Measurements from ENCODE around the gene VAPA.

Gene VAPA

DNA sequence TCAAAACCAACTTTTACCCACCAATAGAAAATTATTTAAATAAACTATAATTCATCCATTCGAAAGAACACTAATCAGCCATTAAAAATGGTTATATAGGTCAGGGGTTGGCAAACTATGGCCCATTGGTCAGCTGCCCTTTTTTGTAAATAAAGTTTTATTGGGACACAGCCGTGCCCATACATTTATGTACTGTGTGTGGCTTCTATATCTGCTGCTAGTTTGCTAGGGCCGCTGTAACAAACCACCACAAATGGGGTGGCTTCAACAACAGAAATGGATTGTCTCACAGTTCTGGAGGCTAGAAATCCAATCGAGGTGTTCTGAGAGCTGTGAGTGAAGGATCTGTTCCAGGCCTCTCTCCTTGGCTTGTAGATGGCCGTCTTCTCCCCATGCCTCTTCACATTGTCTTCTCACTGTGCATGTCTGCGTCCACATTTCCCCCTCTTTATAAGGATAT lies 35.0 kb upstream of the VAPA start:
- no peaks in the 10 kb centered on the region for H3K27me3 ChIP-seq (ENCODE audit: insufficient read depth, poor library complexity, severe bottlenecking)
- no peak overlapping the region for H3K27ac ChIP-seq (replicated peaks)
- H3K4me3 ChIP-seq (replicated peaks; ENCODE audit: insufficient read depth, low read length), result no peak overlapping the region
- no peak for DNase-seq (ENCODE audit: low read depth in 1 of 2, low spot score in 1 of 2)
- TF ChIP-seq POLR2AphosphoS5 (IDR thresholded peaks at IDR 0.05; ENCODE audit: low read depth), result no peak
- no peak for TF ChIP-seq SPI1 (IDR thresholded peaks at IDR 0.05; ENCODE audit: borderline replicate concordance, low read depth)
- no peak for TF ChIP-seq GABPA (IDR thresholded peaks at IDR 0.05; ENCODE audit: low read depth)
- TF ChIP-seq, protein P1, sequence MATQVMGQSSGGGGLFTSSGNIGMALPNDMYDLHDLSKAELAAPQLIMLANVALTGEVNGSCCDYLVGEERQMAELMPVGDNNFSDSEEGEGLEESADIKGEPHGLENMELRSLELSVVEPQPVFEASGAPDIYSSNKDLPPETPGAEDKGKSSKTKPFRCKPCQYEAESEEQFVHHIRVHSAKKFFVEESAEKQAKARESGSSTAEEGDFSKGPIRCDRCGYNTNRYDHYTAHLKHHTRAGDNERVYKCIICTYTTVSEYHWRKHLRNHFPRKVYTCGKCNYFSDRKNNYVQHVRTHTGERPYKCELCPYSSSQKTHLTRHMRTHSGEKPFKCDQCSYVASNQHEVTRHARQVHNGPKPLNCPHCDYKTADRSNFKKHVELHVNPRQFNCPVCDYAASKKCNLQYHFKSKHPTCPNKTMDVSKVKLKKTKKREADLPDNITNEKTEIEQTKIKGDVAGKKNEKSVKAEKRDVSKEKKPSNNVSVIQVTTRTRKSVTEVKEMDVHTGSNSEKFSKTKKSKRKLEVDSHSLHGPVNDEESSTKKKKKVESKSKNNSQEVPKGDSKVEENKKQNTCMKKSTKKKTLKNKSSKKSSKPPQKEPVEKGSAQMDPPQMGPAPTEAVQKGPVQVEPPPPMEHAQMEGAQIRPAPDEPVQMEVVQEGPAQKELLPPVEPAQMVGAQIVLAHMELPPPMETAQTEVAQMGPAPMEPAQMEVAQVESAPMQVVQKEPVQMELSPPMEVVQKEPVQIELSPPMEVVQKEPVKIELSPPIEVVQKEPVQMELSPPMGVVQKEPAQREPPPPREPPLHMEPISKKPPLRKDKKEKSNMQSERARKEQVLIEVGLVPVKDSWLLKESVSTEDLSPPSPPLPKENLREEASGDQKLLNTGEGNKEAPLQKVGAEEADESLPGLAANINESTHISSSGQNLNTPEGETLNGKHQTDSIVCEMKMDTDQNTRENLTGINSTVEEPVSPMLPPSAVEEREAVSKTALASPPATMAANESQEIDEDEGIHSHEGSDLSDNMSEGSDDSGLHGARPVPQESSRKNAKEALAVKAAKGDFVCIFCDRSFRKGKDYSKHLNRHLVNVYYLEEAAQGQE (IDR thresholded peaks at IDR 0.05; ENCODE audit: insufficient replicate concordance, low read depth), result no peak
- TF ChIP-seq, protein P2, sequence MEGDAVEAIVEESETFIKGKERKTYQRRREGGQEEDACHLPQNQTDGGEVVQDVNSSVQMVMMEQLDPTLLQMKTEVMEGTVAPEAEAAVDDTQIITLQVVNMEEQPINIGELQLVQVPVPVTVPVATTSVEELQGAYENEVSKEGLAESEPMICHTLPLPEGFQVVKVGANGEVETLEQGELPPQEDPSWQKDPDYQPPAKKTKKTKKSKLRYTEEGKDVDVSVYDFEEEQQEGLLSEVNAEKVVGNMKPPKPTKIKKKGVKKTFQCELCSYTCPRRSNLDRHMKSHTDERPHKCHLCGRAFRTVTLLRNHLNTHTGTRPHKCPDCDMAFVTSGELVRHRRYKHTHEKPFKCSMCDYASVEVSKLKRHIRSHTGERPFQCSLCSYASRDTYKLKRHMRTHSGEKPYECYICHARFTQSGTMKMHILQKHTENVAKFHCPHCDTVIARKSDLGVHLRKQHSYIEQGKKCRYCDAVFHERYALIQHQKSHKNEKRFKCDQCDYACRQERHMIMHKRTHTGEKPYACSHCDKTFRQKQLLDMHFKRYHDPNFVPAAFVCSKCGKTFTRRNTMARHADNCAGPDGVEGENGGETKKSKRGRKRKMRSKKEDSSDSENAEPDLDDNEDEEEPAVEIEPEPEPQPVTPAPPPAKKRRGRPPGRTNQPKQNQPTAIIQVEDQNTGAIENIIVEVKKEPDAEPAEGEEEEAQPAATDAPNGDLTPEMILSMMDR (IDR thresholded peaks at IDR 0.05; ENCODE audit: insufficient read depth, low read length), result no peak

DNA sequence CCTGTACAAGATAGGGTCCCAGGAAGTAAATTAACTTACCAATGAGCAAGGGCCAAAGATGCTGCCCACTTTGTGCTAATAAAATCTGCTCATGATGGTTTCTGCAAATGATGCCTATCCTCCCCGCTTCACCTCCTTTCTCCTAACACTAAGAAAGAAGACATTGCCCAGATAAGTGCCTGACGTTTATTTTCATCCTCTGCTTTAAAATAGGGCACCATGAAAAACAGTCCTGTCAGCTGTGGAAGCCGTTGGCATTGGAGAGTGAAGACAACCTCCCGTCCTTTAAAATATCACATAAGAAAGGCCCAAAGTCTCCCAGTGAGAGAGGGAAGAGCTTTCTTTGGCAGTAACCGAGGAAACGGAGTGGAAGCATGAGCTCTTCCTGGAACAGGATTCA lies 29.7 kb upstream of the VAPA start:
- TF ChIP-seq GABPA (IDR thresholded peaks at IDR 0.05; ENCODE audit: low read depth), result no peak
- TF ChIP-seq SPI1 (IDR thresholded peaks at IDR 0.05; ENCODE audit: borderline replicate concordance, low read depth), result no peak
- TF ChIP-seq, protein P1 (IDR thresholded peaks at IDR 0.05; ENCODE audit: insufficient replicate concordance, low read depth), result no peak
- no peak for TF ChIP-seq POLR2AphosphoS5 (IDR thresholded peaks at IDR 0.05; ENCODE audit: low read depth)
- TF ChIP-seq, protein P2 (IDR thresholded peaks at IDR 0.05; ENCODE audit: insufficient read depth, low read length), result no peak
- Histone ChIP-seq H3K4me3 (replicated peaks; ENCODE audit: insufficient read depth, low read length) (no peak overlapping the region), H3K27ac (replicated peaks) (no peak overlapping the region), H3K27me3 (ENCODE audit: insufficient read depth, poor library complexity, severe bottlenecking) (no peaks in the 10 kb centered on the region)
- DNase-seq (ENCODE audit: low read depth in 1 of 2, low spot score in 1 of 2), result no peak

DNA sequence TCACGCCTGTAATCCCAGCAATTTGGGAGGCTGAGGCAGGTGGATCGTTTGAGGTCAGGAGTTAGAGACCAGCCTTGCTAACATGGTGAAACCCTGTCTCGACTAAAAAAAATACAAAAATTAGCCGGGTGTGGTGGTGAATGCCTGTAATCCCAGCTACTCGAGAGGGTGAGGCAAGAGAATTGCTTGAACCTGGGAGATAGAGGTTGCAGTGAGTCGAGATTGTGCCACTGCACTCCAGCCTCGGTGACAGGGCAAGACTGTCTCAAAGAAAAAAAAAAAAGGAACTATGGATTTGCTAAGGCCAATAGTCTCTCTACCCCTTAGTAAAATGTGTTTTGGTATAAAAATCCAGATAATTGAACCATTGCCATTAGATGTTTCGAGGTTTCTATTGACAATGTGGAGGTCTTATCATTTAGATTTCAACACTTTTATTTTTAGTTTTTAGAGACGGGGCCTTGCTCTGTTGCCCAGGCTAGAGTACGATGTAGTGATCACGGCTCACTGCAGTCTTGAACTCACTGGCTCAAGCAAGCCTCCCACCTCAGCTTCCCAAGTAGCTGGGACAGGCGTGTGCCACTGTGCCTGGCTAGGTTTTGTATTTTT lies 29.2 kb upstream of the VAPA start:
- H3K4me3 ChIP-seq (replicated peaks; ENCODE audit: insufficient read depth, low read length), result no peak overlapping the region
- TF ChIP-seq, protein P2 (IDR thresholded peaks at IDR 0.05; ENCODE audit: insufficient read depth, low read length), result no peak
- TF ChIP-seq GABPA (IDR thresholded peaks at IDR 0.05; ENCODE audit: low read depth), result no peak
- TF ChIP-seq POLR2AphosphoS5 (IDR thresholded peaks at IDR 0.05; ENCODE audit: low read depth), result no peak
- no peak; the same call in 1 of the 2 replicates for TF ChIP-seq SPI1 (IDR thresholded peaks at IDR 0.05; ENCODE audit: borderline replicate concordance, low read depth)
- TF ChIP-seq, protein P1 (IDR thresholded peaks at IDR 0.05; ENCODE audit: insufficient replicate concordance, low read depth), result no peak
- H3K27me3 ChIP-seq (ENCODE audit: insufficient read depth, poor library complexity, severe bottlenecking), result no peaks in the 10 kb centered on the region
- H3K27ac ChIP-seq (replicated peaks), result no peak overlapping the region
- peak in 1 of 2 experiments; percentile 71 for DNase-seq (ENCODE audit: low read depth in 1 of 2, low spot score in 1 of 2)
